Endothelial cell of hepatic sinusoid (primary cell): ENCODE measurements around the gene CLEC11A.
"Not testable (repeated sequence)": the region's sequence is repeated elsewhere in the genome, so short reads cannot be mapped to it uniquely, and the experiment has no call there.

ENCODE experiments used
- in situ Hi-C: cut with HindIII; loops from 2 replicates; pipeline ENCODE4 v1.10.0; 2017; ENCODE audit warnings: low sequenced_read_pairs

Gene CLEC11A

DNA sequence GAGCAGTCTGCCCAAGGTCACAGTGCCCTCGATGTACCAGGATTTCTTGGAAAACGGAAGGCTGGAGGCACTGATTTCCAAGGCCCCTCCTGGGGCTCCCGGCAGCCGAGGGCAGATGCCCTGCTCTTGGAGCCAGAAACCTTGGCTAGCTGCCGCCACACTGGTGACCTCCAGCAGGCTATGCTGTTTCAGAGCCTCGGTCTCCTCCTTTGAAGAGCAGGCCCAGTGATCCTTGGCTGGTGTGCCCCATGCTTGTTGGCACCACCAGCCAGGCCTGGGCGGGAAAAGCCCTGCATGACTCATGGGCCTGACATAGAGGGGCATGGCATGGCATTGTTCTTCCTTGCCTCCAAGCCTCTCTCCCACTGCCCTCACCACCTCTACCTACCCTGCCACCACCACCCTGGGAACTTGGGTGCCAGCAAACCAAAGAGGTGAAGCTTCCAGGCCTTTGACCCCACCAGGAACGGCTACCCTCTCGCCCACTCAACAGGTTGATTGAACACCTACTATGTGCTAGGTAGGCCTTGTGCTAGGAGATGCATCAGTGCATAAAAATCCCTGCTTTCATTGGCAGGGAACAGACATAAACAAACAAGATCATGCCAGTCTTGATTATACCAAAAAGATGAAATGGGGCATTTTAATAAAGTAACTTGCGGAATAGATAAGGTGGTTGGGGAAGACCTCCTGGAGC lies 1.6 kb upstream of the CLEC11A start:
- in situ Hi-C loops: no loop called here

DNA sequence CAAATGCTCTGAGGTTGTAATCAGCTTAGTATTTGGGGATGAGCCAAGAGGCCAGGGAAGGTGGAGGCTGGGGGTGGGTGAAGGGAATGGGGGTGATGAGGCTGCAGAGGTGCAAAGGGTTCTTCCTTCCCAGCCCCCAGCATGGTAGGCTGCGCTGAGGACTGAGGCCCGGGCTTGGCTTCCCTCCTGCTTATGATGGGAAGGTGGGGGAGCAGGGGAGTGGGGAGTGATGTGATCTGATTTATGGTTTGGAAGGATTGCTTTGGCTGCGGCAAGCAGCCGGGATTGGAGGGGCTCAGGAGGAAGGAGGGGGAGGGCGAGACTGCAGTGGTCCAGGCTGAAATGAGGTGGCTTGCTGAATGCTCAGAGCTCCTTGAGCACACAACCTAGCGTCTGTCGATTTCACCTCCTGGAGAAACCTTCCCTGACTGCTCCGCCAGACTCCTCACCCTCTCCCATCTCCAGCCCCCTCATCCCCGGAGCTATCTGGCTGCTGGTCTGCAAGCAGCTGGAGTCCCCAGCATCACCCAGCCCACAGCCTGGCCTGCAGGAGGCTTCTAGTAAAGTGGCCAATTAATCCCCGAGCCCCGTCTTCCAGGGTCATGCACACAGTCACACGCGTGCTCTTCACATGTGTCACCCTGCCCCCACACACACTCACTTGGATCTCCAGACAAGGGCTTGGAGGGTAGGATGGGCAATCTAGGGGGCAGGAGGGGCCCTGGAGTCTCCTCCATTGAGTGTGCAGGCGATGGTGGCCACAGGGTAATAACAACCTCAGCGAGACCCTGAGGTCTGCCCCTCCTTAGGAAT lies 757 bp upstream of the CLEC11A start:
- in situ Hi-C loops: no loop called here

DNA sequence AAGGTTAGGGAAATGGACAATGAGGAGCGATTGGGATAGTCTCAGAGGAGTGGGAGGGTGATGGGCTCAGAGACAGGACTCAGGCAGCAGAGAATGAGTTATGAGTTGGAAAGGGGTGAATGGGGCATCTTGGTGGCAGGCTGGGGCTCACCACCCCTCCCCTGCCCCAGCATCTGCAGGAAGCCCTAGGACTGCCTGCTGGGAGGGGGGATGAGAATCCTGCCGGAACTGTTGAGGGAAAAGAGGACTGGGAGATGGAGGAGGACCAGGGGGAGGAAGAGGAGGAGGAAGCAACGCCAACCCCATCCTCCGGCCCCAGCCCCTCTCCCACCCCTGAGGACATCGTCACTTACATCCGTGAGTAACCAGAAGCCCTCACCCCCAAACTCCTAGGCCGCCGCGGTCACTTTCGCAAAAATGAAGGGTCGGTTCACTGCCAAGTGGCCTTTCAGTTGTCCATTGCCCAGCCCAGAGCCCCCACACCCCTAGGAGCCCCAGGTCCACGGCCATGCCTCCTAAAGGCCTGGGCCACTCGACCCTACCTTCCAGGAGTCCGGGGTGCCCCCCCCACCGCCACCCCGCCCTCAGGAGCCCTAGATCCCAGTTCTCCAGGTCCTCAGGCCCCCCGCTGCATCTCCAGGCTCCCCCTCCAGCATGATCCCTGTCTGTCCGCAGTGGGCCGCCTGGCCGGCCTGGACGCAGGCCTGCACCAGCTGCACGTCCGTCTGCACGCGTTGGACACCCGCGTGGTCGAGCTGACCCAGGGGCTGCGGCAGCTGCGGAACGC lies 764 bp downstream of the CLEC11A start:
- in situ Hi-C loops: no loop called here

DNA sequence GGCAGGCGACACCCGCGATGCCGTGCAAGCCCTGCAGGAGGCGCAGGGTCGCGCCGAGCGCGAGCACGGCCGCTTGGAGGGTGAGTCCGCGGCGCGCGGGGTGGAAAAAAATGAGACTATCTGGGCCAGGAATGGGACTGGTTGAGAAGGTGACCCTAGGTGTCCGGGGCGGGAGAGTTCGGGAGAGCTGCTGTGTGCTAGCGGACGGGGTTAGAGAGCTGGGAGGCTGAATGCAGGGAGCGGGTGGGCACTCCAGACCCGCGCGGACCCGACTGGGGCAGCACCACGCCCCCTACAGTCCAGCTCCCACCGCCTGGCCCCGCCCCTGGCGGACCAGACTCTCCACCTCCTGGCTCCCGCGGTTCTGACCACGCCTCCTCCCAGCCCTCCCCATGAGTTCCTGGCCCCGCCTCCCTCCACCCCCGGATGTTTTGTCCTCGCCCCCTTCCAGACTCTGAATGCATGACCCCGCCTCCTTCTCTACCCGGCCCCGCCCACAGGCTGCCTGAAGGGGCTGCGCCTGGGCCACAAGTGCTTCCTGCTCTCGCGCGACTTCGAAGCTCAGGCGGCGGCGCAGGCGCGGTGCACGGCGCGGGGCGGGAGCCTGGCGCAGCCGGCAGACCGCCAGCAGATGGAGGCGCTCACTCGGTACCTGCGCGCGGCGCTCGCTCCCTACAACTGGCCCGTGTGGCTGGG lies 1.5 kb downstream of the CLEC11A start:
- in situ Hi-C loops: no loop called here

DNA sequence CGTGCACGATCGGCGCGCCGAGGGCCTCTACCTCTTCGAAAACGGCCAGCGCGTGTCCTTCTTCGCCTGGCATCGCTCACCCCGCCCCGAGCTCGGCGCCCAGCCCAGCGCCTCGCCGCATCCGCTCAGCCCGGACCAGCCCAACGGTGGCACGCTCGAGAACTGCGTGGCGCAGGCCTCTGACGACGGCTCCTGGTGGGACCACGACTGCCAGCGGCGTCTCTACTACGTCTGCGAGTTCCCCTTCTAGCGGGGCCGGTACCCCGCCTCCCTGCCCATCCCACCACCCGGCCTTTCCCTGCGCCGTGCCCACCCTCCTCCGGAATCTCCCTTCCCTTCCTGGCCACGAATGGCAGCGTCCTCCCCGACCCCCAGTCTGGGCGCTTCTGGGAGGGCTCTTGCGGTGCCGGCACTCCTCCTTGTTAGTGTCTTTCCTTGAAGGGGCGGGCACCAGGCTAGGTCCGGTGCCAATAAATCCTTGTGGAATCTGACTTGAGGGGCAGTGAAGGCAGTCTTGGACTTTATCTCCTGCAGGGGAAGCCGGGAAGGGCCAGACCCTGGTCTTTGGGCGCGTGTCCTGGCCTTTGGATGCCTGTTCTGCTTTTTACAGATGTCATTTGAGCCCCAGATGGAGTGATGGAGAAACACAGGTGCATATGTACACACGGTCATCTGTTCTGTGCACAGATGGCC lies 2.2 kb downstream of the CLEC11A start:
- in situ Hi-C loops: no loop called here

DNA sequence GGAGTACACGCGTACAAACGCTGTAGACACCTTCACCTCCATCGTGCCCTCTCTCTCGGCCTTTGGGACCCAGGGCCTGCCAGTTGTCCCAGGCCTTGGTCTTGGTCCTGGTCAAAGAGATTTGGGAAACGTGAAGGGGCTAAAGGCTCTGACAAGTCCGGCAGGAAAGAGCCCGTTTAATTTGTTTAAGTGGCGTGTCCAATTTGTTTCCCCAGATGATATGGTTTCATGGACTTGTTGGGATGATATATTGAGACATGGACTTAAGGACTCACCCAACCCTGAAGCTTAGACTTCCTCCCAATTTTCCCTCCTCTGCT lies 2.7 kb downstream of the CLEC11A start:
- in situ Hi-C loops: no loop called here

DNA sequence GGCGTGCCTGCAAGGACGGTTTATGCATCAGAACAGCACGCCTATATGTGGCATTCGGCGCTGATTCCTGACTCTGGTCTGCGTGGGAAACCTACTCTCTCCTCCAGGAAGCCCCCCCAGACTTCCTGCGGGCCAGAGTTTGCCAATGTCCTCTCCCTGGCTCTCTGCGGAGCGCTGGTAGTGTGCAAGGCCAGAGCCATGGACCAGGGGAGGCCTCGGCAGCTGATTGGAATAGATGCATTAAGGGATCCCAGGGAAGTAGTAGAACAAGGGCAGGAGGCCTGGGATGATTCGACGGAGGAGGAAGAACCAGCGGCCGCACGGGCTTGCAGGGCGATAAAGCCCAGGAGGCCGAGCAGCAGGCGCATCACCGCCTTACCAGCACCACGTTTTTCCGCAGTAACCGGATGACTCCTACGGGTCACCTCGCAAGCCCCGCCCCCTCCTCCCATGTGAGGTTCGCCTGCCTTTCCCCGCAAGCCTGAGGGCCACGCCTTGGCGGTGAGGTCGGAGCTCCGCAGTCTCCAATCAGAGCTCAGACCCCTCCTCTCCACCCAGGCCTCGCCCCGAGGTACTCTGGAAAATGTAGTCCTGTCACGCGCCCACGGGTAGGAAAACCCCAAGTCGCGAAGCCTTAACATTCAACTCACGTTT lies 5.0 kb downstream of the CLEC11A start:
- in situ Hi-C loops: no loop called here

DNA sequence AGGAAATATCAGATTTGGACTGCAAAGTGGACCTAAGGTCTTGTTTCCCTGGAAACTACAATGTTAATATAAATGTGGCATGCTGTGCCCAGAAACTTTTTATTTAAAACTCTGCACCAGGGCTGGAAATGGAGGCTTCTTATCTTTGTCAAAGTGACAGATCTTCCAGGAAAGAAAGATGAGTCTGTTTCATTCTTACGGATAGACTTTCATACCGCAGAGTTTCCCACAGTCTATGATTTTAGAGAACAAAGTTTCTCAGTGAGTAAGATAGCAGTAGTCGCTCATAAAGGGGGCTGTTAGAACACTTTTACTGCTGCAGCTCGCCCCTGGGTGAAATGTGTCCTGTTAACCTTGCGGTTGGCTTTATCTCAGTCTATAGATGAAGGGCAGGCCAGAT lies 6.7 kb downstream of the CLEC11A start:
- in situ Hi-C loops: no loop called here

DNA sequence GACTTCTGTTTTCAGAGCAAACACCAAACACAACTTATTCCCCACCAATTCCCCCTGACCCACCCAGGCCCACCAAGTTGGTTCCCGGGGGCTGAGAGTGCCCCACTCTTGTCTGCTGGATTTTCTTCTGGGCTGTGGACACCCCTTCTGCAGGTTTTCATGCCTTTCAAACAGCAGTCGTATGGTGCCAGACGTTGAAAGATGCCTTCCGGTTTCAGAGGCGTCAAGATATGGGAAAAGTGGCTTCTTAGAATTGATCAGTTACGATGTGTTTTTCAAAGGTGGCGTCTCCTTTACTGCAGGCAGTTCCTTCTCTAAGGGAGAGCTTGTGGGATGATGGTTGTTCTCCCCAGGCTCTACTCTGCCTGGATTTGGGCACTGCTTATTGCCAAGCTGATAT lies 12.7 kb downstream of the CLEC11A start:
- in situ Hi-C loops: no loop called here

DNA sequence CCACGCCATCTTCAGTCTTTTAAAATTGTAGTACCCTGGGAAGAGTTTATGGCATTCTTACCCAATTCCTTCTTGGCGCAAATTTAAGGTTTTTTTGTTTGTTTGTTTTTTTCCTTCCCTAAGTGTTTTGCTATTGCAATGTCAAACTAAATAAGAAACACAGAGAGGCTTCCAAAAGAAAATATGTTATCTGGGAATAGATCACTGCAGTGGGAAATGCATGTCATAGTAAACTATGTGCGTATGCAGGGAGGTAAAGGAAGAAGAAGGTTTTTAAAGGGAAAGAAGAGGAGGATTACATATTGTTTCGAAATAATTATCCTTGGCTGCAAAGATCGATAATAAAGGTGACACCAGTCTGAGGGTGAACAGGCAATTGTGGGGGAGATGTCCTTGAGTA lies 13.2 kb downstream of the CLEC11A start:
- in situ Hi-C loops: no loop called here

DNA sequence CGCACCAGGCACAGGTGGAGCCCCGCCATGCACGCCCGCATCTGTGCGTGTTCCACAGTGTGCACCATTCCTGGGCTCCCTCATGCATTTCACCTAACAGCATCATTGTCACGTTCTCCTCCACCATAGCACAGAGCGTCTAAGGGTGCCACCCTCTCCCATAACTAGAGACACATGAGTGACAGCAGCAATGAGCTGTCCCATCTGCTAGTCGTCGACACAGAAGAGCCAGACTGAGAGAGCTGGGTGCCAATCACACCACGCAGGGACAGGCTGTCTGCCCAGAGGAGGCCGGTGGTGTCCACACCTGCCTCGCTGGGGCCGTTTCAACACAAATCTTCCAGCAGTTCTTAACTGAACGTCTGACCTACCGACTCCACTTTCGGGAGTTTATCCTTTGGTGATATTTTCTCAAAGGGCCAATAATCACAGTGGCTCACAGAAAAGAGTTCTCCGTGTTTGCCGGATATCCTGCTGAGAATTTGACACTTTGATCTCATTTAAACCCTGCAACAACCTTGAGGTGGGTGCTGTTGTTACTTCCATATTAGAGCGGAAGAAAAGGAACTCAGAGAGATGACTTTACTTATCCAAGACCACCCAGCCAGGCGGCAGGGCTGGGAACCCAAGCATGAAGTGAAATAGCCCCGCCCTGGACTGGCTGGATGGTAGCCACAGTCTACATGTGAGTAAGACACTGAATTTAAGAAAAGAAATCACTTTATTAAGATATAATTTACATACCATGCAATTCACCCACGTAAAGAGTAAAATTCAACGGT lies 16.2 kb downstream of the CLEC11A start:
- in situ Hi-C loops: no loop called here

DNA sequence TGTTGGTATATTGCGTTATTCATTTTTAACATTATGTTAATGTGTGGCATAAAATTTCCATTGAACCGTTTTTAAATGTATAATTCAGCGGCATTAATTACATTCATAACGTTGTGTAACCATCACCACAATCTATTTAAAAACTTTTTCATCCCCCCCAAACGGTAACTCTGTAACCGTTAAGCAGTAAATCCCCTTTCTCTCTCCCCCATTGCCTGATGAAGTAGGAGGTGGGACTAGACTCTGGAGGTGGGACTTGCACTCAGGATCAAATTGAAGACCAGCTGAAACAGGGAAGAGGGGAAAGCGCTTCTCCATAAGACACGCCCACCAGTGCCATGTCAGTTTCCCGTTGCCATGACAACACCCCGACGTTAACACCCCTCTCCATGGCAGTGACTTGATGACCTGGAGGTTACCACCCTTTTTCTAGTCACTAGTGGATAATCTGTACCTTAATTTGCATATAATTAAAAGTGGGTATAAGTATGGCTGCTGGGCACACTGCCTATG lies 16.8 kb downstream of the CLEC11A start:
- in situ Hi-C loops: no loop called here

DNA sequence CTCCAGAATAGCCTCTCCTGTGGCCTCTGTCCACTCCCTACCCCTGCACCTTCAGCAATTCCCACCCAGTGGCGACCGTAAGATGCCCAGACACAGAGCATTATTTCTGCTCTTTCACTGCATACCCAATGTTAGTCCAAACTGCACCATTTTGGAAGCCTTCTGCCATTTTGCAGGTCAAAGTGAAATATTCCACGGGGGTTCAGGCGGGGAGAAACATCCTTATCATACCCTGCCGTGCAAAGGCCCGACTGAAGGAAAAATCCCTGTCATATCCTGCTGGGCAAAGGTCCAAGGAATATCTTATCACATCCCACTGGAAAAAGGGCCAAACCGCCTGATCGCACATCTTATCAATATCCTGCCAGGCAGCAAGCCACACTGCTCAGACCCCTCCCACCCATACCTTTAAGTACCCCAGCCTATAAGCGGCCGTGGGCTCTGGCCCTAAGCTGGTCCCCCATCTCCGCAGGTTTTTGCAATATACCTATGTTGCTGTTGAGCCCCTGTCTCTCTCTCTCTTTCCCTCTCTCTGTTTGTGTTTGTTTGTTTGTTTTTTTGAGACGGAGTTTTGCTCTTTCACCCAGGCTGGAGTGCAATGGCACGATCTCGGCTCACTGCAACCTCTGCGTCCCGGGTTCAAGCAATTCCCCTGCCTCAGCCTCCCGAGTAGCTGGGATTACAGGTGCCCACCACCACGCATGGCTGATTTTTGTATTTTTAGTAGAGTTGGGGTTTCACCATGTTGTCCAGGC lies 18.2 kb downstream of the CLEC11A start:
- in situ Hi-C loops: no loop called here

DNA sequence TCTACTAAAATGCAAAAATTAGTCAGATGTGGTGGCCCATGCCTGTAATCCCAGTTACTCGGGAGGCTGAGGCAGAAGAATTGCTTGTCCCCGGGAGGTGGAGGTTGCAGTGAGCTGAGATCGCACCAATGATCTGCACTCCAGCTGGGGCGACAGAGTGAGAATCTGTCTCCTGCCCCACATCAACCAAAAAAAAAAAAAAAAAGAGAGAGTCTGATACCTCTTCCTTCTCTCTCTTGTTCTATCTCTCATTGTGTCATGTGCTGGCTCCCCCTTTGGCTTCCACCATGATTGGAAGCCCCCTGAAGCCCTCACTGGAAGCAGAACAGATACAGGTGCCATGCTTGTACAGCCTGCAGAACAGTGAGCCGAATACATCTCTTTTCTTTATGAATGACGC lies 20.4 kb downstream of the CLEC11A start:
- in situ Hi-C loops: no loop called here

DNA sequence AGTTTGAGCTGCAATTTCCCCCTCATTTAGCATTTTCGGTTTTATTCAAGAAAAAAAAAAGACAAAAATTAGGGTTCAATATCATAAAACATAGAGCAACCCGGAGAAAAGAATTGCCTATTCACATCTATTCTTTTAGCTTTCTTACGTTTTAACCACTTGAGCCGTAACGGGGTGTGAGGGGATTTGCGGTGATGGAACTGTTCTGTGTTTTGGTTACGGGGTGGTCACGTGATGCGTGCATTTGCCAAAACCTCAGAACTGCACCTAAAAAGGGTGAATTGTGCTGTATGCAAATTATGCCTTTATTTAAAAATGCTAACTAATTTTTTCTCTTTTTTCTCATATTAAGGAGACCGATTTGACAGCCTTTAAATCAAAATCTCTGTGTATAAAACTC lies 22.1 kb downstream of the CLEC11A start:
- in situ Hi-C loops: no loop called here

DNA sequence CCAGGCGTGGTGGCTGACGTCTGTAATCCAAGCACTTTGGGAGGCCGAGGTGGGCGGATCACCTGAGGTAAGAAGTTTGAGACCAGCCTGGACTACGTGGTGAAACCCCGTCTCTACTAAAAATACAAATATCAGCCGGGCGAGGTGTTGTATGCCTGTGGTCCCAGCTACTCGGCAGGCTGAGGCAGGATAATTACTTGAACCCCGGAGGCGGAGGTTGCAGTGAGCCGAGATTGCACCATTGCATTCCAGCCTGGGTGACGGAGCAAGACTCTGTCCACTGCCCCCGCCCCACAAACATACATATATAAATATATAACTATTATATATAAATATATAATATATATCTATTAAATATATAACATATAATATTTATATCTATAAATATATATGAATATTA lies 24.0 kb downstream of the CLEC11A start:
- in situ Hi-C loops: not testable (repeated sequence)

DNA sequence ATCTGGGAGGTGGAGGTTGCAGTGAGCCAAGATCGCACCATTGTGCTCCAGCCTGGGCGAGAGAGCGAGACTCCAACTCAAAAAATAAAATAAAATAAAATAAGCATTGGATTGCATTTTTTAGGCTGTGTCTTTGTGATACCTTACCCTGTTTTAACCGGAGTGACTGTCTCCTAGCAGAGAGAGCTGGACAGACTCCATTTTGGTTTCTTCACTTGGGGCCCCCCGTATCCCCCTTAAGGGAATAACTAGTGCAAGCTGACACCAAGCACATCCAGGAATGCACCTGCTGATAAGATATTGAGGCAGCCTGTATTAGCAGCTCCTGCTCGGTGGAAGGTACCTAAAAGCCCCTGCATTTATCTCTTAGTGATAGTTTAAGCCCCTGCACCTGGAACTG lies 26.3 kb downstream of the CLEC11A start:
- in situ Hi-C loops: no loop called here

DNA sequence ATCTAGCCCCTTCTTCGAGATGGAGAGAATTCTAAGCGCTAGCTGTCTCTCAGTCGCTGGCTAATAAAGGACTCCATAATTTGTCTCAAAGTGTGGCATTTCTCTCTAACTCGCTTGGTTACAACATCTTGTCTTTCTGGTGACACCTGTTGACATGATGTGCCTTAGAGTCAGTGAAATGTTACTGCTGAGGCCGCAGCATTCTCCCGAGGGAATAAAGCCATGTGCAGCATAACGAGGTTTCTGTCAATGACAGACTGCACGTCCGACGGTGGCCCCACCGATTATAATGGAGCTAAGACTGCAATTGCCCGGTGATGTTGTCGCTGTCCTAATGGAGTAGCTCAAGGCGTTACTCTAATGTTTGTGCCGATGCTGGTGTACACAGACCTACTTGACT lies 26.8 kb downstream of the CLEC11A start:
- in situ Hi-C loops: no loop called here

DNA sequence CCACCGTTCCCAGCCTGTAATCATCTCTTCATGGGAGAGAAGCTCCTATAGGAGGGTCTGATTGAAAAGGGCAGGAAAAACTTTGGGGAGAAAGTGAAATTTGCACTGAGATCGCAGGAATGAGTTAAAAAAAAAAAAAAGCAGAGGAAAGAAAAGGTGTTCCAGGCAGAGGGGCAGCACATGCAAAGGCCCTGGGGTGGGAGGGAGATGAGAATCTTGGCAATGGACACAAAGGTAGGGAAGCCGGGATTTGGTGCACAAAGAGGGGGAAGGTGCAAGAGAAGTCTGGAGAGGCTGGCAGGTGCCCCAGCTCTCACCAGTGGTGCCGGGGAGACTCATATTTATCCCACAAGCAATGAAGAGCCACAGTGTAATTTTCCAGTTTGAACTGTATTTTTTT lies 30.7 kb downstream of the CLEC11A start:
- in situ Hi-C loops: no loop called here
